LNCaP clone FGC (cell line): ENCODE measurements around the gene TAOK1.
"Not testable (repeated sequence)": the region's sequence is repeated elsewhere in the genome, so short reads cannot be mapped to it uniquely, and the experiment has no call there.

Experiments
- DNase-seq: peaks from one replicate; pipeline ENCODE4 v3.0.0-alpha.2; 2011; ENCODE audit warnings: low read depth
- H3K4me3 ChIP-seq: 2 replicates; pipeline ENCODE4 v1.5.1; 2011; ENCODE audit warnings: mild to moderate bottlenecking, low read depth, low read length, control low read depth
- TF ChIP-seq, protein P1 (sequence below): IDR thresholded peaks from 2 replicates; pipeline ENCODE4 v1.5.1; 2012; ENCODE audit warnings: mild to moderate bottlenecking; ENCODE audit not compliant: control insufficient read depth, insufficient read depth; ENCODE audit errors: extremely low read depth

TAOK1 gene

GRCh38 chr17:29557085-29557738 is 167.0 kb downstream of the TAOK1 start:
- no peak overlapping the region for H3K4me3 ChIP-seq
- TF ChIP-seq, protein P1, sequence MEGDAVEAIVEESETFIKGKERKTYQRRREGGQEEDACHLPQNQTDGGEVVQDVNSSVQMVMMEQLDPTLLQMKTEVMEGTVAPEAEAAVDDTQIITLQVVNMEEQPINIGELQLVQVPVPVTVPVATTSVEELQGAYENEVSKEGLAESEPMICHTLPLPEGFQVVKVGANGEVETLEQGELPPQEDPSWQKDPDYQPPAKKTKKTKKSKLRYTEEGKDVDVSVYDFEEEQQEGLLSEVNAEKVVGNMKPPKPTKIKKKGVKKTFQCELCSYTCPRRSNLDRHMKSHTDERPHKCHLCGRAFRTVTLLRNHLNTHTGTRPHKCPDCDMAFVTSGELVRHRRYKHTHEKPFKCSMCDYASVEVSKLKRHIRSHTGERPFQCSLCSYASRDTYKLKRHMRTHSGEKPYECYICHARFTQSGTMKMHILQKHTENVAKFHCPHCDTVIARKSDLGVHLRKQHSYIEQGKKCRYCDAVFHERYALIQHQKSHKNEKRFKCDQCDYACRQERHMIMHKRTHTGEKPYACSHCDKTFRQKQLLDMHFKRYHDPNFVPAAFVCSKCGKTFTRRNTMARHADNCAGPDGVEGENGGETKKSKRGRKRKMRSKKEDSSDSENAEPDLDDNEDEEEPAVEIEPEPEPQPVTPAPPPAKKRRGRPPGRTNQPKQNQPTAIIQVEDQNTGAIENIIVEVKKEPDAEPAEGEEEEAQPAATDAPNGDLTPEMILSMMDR: no peak
- no peak for DNase-seq

DNA sequence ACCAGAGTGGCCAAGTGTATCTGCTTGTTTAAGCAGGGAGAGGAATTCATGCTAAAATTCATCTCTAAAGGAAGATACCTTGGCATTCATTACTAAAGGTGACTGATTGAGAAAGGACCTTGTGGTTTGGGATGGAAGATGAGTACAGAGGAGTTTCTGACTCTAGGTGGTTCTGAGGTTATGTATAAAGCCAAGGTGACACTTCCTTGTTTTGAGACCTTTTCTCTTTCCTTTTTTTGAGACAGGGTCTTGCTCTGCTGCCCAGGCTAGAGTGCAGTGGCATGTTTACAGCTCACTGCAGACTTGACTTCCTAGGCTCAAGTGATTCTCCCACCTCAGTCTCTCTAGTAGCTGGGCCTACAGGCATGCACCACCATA is 167.6 kb downstream of the TAOK1 start:
- DNase-seq: no peak
- TF ChIP-seq, protein P1: no peak
- H3K4me3 ChIP-seq: no peak overlapping the region

DNA sequence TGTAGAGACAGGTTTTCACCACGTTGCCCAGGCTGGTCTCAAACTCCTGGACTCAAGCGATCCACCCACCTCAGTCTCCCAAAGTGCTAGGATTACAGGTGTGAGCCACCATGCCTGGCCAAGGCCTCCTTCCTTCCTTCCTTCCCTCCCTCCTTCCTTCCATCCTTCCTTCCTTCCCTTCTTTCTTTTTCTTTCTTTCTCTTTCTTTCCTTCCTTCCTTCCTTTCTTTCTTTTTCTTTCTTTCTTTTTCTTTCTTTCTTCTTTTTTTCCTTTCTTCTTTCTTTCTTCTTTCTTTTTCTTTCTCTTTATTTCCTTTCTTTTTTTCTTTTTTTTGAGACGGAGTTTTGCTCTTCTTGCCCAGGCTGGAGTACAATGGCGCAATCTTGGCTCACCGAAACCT is 168.0 kb downstream of the TAOK1 start:
- not testable (repeated sequence) for DNase-seq, H3K4me3 ChIP-seq

DNA sequence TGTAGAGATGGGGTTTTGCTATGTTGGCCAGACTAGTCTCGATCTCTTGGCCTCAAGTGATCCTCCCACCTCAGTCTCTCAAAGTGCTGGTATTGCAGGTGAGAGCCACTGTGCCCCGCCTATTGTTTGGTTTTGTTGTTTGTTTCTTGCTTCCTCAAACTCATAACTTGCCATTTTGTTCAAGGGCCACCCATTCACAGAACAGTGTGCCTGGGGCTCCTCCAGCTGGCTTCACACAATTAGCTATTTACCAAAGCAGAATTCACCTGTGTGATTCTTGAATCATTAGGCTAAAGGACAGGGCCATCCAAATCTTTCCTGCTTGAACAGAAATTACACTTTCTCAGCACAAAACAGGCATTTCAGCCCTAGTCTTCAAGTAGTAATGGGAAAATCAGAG is 169.5 kb downstream of the TAOK1 start:
- H3K4me3 ChIP-seq: no peak overlapping the region
- peak; percentile 70 for DNase-seq
- TF ChIP-seq, protein P1: peak; percentile 55

DNA sequence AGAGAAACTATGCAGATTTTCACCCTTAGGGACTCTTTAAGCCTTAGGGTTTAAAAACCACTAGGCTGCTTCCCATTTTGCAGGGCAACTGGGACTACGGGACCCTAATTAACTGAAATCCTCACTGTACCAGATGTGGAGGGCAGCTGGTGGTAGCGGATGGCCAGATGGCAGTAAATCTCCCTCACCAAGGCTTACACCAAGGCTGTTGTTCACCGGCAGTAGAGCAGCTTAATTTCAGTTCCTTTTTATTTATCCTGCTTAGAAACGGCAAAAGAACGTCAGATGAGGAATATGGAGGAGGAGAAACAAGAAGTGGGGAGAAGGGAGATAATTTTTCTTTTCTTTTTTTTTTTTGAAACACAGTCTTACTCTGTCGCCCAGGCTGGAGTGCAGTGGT is 170.2 kb downstream of the TAOK1 start:
- no peak overlapping the region for H3K4me3 ChIP-seq
- DNase-seq: no peak
- TF ChIP-seq, protein P1: no peak

- no peak for DNase-seq
- H3K4me3 ChIP-seq: no peak overlapping the region
- TF ChIP-seq, protein P1: no peak
These were observed 171.7 kb downstream of the TAOK1 start for GRCh38 chr17:29561554-29562517.

DNA sequence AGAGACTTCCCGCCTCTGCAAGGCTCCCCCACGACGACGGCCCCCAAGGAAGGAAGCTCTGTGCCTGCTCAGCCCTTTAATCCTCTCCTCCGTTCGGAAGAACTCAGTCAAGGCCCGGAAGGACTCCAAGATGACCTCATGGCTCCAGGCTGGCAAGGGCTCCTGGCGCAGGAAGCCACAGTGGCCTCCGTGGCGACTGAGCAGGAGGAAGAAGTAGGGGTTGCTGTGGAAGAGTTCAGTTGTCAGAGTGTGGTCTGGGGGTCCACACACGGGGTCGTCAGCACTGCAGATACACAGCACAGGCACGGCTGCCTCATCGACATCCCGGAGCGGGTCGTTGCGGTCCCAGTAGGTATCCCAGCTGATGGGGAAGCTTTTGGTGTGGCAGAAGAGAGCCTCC is 172.5 kb downstream of the TAOK1 start:
- DNase-seq: no peak
- TF ChIP-seq, protein P1: no peak
- H3K4me3 ChIP-seq: no peak overlapping the region
